ENCODE measurements around the gene TPST2. TPM values are rescaled to one million over a fixed set of nuclear protein-coding genes. Genes with fewer than 3 reads are reported as not detected.

Gene TPST2
- total and polyA plus RNA-seq, 9 of the 15 experiments (the other 6 are each of a cell fraction or from before 2014, with no cell fraction given): 14.2 to 123 (median 60.1) TPM

- ChIA-PET POLR2A (interaction anchor here (0.8 kb wide), 1 partner anchor 18 kb away, joined by 3 read pairs; no protein-coding TSS in a partner anchor), CTCF (ENCODE audit: low intra/inter-chr PET ratio) (no interaction called here)
- in situ Hi-C loops (cut with MboI) (no loop called here), intact Hi-C loops (cut with micrococcal nuclease) (no loop called here)
- H3K27me3 ChIP-seq (ENCODE audit: control insufficient read depth in 2 of 2, insufficient read depth in 2 of 2, low read length in 2 of 2): no peaks in the 10 kb centered on the region
- FAIRE-seq (no peak), DNase-seq (ENCODE audit: extremely low read depth in 1 of 4, low spot score in 3 of 4) (no peak), ATAC-seq (no peak)
- no peak overlapping the region for H3K4me3 ChIP-seq
- peaks cover 25% of the 10 kb centered on the region for H3K79me2 ChIP-seq (ENCODE audit: control insufficient read depth, insufficient read depth, low read length)
- no peaks in the 10 kb centered on the region for H3K9me1 ChIP-seq (ENCODE audit: control insufficient read depth, insufficient read depth, low read length)
- no peak overlapping the region for H3K4me2 ChIP-seq (ENCODE audit: insufficient read depth, low read length)
- H3K36me3 ChIP-seq (ENCODE audit: control insufficient read depth, insufficient read depth, low read length): peaks cover 92% of the 10 kb centered on the region
- H2AFZ ChIP-seq (ENCODE audit: low read depth, low read length): no peak overlapping the region
- no TSS peak for BruUV-seq (replicated peaks)
- H3K9ac ChIP-seq (ENCODE audit: insufficient read depth in 1 of 2, low read depth in 2 of 2, low read length in 2 of 2): no peak overlapping the region
- no peak overlapping the region for H3K27ac ChIP-seq (ENCODE audit: extremely low read depth, low read depth, low read length)
- WGBS (ENCODE audit: insufficient coverage, low coverage, missing lambda C conversion rate): 90% methylated on average over 7 of the region's 7 CpGs
- no peak for TF ChIP-seq SNIP1 (IDR thresholded peaks at IDR 0.05; ENCODE audit: low read depth)
- no peak for TF ChIP-seq KLF10 (CRISPR knock-in tag; IDR thresholded peaks at IDR 0.05)
- no peak for TF ChIP-seq TCFL5 (CRISPR knock-in tag; conservative IDR thresholded peaks at IDR 0.05)
- TF ChIP-seq RUNX1 (IDR thresholded peaks at IDR 0.05; ENCODE audit: low read depth): no peak
- TF ChIP-seq MYNN (IDR thresholded peaks at IDR 0.05): no peak
- TF ChIP-seq MYNN (CRISPR knock-in tag; IDR thresholded peaks at IDR 0.05): no peak
- no peak for TF ChIP-seq FOXM1 (IDR thresholded peaks at IDR 0.05; ENCODE audit: low read depth)
- TF ChIP-seq FOXM1 (CRISPR knock-in tag; IDR thresholded peaks at IDR 0.05; ENCODE audit: low read depth): no peak
- TF ChIP-seq STAT6 (CRISPR knock-in tag; IDR thresholded peaks at IDR 0.05): no peak
- TF ChIP-seq SMARCC2 (IDR thresholded peaks at IDR 0.05; ENCODE audit: low read depth): no peak
- no peak for TF ChIP-seq ZC3H4 (CRISPR knock-in tag; IDR thresholded peaks at IDR 0.05; ENCODE audit: borderline replicate concordance)
- no peaks in the 10 kb centered on the region; a peak in 1 of 5 replicates for H3K4me1 ChIP-seq (replicated peaks in 1 of 2; ENCODE audit: control insufficient read depth in 2 of 2, insufficient read depth in 2 of 2, low read length in 2 of 2)
- H3K9me3 ChIP-seq (replicated peaks; ENCODE audit: control insufficient read depth, insufficient read depth, low read depth, low read length): no peaks in the 10 kb centered on the region
- H4K20me1 ChIP-seq (replicated peaks; ENCODE audit: control insufficient read depth, insufficient read depth, low read length): no peaks in the 10 kb centered on the region
Observed at GRCh38 chr22:26534171-26534855, 55.6 kb downstream of the TPST2 start.
